Measurements from ENCODE around the gene LARP4. TPM values are rescaled to one million over a fixed set of nuclear protein-coding genes. Genes with fewer than 3 reads are reported as not detected.

LARP4 gene
- total and polyA plus RNA-seq, 9 of the 15 experiments (the other 6 are each of a cell fraction or from before 2014, with no cell fraction given), result 31.6 to 84.5 (median 52.4) TPM

GRCh38 chr12:50411051-50411660 lies 10.5 kb downstream of the LARP4 start:
- Histone ChIP-seq H3K79me2 (ENCODE audit: control insufficient read depth, insufficient read depth, low read length) (peaks cover 99% of the 10 kb centered on the region), H3K9ac (ENCODE audit: insufficient read depth in 1 of 2, low read depth in 2 of 2, low read length in 2 of 2) (no peak overlapping the region), H3K27me3 (ENCODE audit: control insufficient read depth in 2 of 2, insufficient read depth in 2 of 2, low read length in 2 of 2) (no peaks in the 10 kb centered on the region), H3K4me2 (ENCODE audit: insufficient read depth, low read length) (no peak overlapping the region), H3K4me1 (replicated peaks in 1 of 2; ENCODE audit: control insufficient read depth in 2 of 2, insufficient read depth in 2 of 2, low read length in 2 of 2) (peaks cover 0 to 3% of the 10 kb centered on the region in 2 experiments; a peak in 2 of 5 replicates), H3K9me3 (replicated peaks; ENCODE audit: control insufficient read depth, insufficient read depth, low read depth, low read length) (no peaks in the 10 kb centered on the region), H3K9me1 (ENCODE audit: control insufficient read depth, insufficient read depth, low read length) (no peaks in the 10 kb centered on the region), H4K20me1 (replicated peaks; ENCODE audit: control insufficient read depth, insufficient read depth, low read length) (peaks cover 17% of the 10 kb centered on the region), H3K36me3 (ENCODE audit: control insufficient read depth, insufficient read depth, low read length) (peaks cover 58% of the 10 kb centered on the region; the same call in 2 of the 3 replicates), H3K27ac (ENCODE audit: extremely low read depth, low read depth, low read length) (no peak overlapping the region), H2AFZ (ENCODE audit: low read depth, low read length) (no peak overlapping the region), H3K4me3 (no peak overlapping the region)
- ATAC-seq (no peak), FAIRE-seq (no peak), DNase-seq (ENCODE audit: extremely low read depth in 1 of 4, low spot score in 3 of 4) (no peak)
- WGBS (ENCODE audit: insufficient coverage, low coverage, missing lambda C conversion rate), result 92% methylated on average over 8 of the region's 9 CpGs
- TF ChIP-seq POLR2B (IDR thresholded peaks at IDR 0.05; ENCODE audit: low read depth, partially characterized antibody) (no peak), SRF (CRISPR knock-in tag; IDR thresholded peaks at IDR 0.05) (peak in 1 of 2 experiments; percentile 22; a peak in 1 of 4 replicates)
- in situ Hi-C loops (cut with MboI) (no loop called here), intact Hi-C loops (cut with micrococcal nuclease) (no loop called here)
- ChIA-PET POLR2A (interaction anchor here (0.7 to 1.0 kb wide), 3 partner anchors 8 to 83 kb away, joined by 3 to 4 read pairs (median 4); partner anchors contain the start of gene LARP4), CTCF (ENCODE audit: low intra/inter-chr PET ratio) (no interaction called here)
- no TSS peak for BruUV-seq (replicated peaks)

- Histone ChIP-seq H3K79me2 (ENCODE audit: control insufficient read depth, insufficient read depth, low read length) (peaks cover 98% of the 10 kb centered on the region), H3K36me3 (ENCODE audit: control insufficient read depth, insufficient read depth, low read length) (peaks cover 65% of the 10 kb centered on the region; the same call in 2 of the 3 replicates), H3K27ac (ENCODE audit: extremely low read depth, low read depth, low read length) (no peak overlapping the region; the same call in 2 of the 3 replicates), H2AFZ (ENCODE audit: low read depth, low read length) (no peak overlapping the region), H3K4me1 (replicated peaks in 1 of 2; ENCODE audit: control insufficient read depth in 2 of 2, insufficient read depth in 2 of 2, low read length in 2 of 2) (peaks cover 9 to 11% of the 10 kb centered on the region in 2 experiments; a peak in 4 of 5 replicates), H3K9ac (ENCODE audit: insufficient read depth in 1 of 2, low read depth in 2 of 2, low read length in 2 of 2) (no peak overlapping the region), H3K4me2 (ENCODE audit: insufficient read depth, low read length) (no peak overlapping the region), H3K27me3 (ENCODE audit: control insufficient read depth in 2 of 2, insufficient read depth in 2 of 2, low read length in 2 of 2) (no peaks in the 10 kb centered on the region), H3K4me3 (no peak overlapping the region), H3K9me3 (replicated peaks; ENCODE audit: control insufficient read depth, insufficient read depth, low read depth, low read length) (no peaks in the 10 kb centered on the region), H4K20me1 (replicated peaks; ENCODE audit: control insufficient read depth, insufficient read depth, low read length) (peaks cover 18% of the 10 kb centered on the region), H3K9me1 (ENCODE audit: control insufficient read depth, insufficient read depth, low read length) (no peaks in the 10 kb centered on the region)
- BruUV-seq (replicated peaks), result no TSS peak
- in situ Hi-C loops (cut with MboI) (no loop called here), intact Hi-C loops (cut with micrococcal nuclease) (no loop called here)
- DNase-seq (ENCODE audit: extremely low read depth in 1 of 4, low spot score in 3 of 4) (peak in 1 of 4 experiments; percentile 26), FAIRE-seq (no peak), ATAC-seq (no peak)
- 75% methylated on average over 6 of the region's 6 CpGs for WGBS (ENCODE audit: insufficient coverage, low coverage, missing lambda C conversion rate)
- no peak for TF ChIP-seq E4F1 (CRISPR knock-in tag; IDR thresholded peaks at IDR 0.05; ENCODE audit: borderline replicate concordance)
- peak; percentile 56 for TF ChIP-seq CEBPB (tag; IDR thresholded peaks at IDR 0.05)
- no peak for TF ChIP-seq PBX2 (CRISPR knock-in tag; IDR thresholded peaks at IDR 0.05; ENCODE audit: low read depth)
- TF ChIP-seq PBX2 (tag; conservative IDR thresholded peaks at IDR 0.05; ENCODE audit: low read depth), result 0 out of 2 replicates have a peak, but pooled peaks have one; percentile 21
- TF ChIP-seq EWSR1 (IDR thresholded peaks at IDR 0.05; ENCODE audit: borderline replicate concordance, low read depth, partially characterized antibody), result no peak
- no peak for TF ChIP-seq ZNF785 (CRISPR knock-in tag; IDR thresholded peaks at IDR 0.05)
- TF ChIP-seq ZNF431 (CRISPR knock-in tag; IDR thresholded peaks at IDR 0.05), result no peak
- ChIA-PET CTCF (ENCODE audit: low intra/inter-chr PET ratio) (no interaction called here), POLR2A (interaction anchor here (0.8 to 1.0 kb wide), 2 partner anchors 9 to 13 kb away, joined by 3 to 4 read pairs; no protein-coding TSS in a partner anchor)
These were observed 15.3 kb downstream of the LARP4 start for GRCh38 chr12:50415899-50416479.
